Measurements from ENCODE around the gene ACAD8. TPM values are rescaled to one million over a fixed set of nuclear protein-coding genes. Genes with fewer than 3 reads are reported as not detected.
"Not testable (repeated sequence)": the region's sequence is repeated elsewhere in the genome, so short reads cannot be mapped to it uniquely, and the experiment has no call there.

ACAD8 gene
- total and polyA plus RNA-seq, 5 experiments from 2014 or later: 21.0 to 40.2 (median 24.0) TPM

- peaks cover 0 to 23% (median 0%) of the 10 kb centered on the region in 5 donors for H3K27me3 Mint-ChIP-seq
- H3K9me3 Mint-ChIP-seq: peaks cover 0 to 6% (median 0%) of the 10 kb centered on the region in 9 donors
- no peak for ATAC-seq
- no peak overlapping the region for H3K27ac Mint-ChIP-seq
- no peaks in the 10 kb centered on the region for H3K36me3 Mint-ChIP-seq
- POLR2A ChIA-PET: no interaction called here
- no peak for DNase-seq
- H3K4me3 Mint-ChIP-seq: no peak overlapping the region
- no peaks in the 10 kb centered on the region for H3K4me1 Mint-ChIP-seq
These were observed 30.3 kb downstream of the ACAD8 start for GRCh38 chr11:134283461-134284230.

GRCh38 chr11:134284349-134284748 lies 31.0 kb downstream of the ACAD8 start:
- H3K27me3 Mint-ChIP-seq: peaks cover 0 to 19% (median 0%) of the 10 kb centered on the region in 5 donors
- DNase-seq, H3K36me3 Mint-ChIP-seq, H3K4me3 Mint-ChIP-seq, POLR2A ChIA-PET, ATAC-seq, H3K9me3 Mint-ChIP-seq, H3K4me1 Mint-ChIP-seq, H3K27ac Mint-ChIP-seq: not testable (repeated sequence)

DNA sequence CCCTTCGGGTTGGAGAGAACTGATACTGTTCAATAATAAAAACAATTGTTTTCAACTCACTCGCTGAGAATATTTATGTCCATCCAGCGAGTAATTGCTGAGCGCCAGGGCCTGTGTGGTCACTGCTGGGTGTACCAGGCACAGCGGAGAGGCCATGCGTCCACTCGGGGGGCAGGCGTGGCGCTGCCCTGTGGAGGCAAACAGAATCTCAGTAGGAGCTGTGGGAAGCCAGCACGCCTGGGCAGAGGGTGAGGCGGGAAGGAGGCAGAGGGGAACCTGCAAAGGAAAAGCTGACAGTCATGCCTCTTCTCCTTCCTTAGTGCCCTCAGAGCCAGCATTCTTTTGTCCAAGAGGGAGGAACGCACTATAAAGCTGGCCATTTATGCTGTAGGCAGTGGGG lies 34.2 kb downstream of the ACAD8 start:
- no peak for DNase-seq
- peaks cover 0 to 3% (median 0%) of the 10 kb centered on the region in 4 donors for H3K4me1 Mint-ChIP-seq
- no peaks in the 10 kb centered on the region for H3K36me3 Mint-ChIP-seq
- no peaks in the 10 kb centered on the region for H3K9me3 Mint-ChIP-seq
- H3K27ac Mint-ChIP-seq: no peak overlapping the region
- no peak for ATAC-seq
- peaks cover 0 to 8% (median 0%) of the 10 kb centered on the region in 5 donors for H3K27me3 Mint-ChIP-seq
- POLR2A ChIA-PET: no interaction called here
- H3K4me3 Mint-ChIP-seq: no peak overlapping the region

GRCh38 chr11:134288486-134288885 lies 35.1 kb downstream of the ACAD8 start:
- H3K4me1 Mint-ChIP-seq: peaks cover 0 to 3% (median 0%) of the 10 kb centered on the region in 4 donors
- POLR2A ChIA-PET: no interaction called here
- no peaks in the 10 kb centered on the region for H3K36me3 Mint-ChIP-seq

GRCh38 chr11:134289167-134289566 lies 35.8 kb downstream of the ACAD8 start:
- Mint-ChIP-seq H3K36me3 (no peaks in the 10 kb centered on the region), H3K9me3 (no peaks in the 10 kb centered on the region), H3K4me1 (peaks cover 0 to 3% (median 0%) of the 10 kb centered on the region in 4 donors), H3K27me3 (peaks cover 0 to 8% (median 0%) of the 10 kb centered on the region in 5 donors), H3K4me3 (no peak overlapping the region), H3K27ac (no peak overlapping the region)
- POLR2A ChIA-PET: no interaction called here
- DNase-seq (no peak), ATAC-seq (no peak)

More at GRCh38 chr11:134288486-134288885, 35.1 kb downstream of the ACAD8 start:
- Mint-ChIP-seq H3K9me3 (no peaks in the 10 kb centered on the region), H3K4me3 (no peak overlapping the region), H3K27ac (no peak overlapping the region), H3K27me3 (peaks cover 0 to 8% (median 0%) of the 10 kb centered on the region in 5 donors)
- ATAC-seq (no peak), DNase-seq (no peak)

DNA sequence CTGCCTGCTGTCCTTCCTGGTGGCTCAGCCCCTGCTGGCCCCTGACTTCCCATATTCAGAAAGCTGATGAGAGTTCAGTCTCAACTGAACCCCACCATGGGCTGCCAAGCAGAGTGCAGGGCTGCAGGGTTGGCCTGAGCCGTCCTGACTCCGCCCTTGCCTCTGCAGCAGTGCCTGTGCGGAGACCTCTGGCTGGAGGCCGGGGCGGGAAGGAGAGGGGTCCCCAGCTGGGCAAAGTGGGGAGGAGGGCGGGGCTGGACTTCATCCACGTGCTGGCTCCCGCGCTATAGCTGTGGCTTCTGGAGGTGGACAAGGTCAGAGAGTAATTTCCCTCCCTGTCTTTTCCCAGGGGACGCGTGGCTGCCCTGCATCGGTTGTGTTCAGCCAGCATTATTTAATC lies 36.4 kb downstream of the ACAD8 start:
- H3K9me3 Mint-ChIP-seq: no peaks in the 10 kb centered on the region
- POLR2A ChIA-PET: no interaction called here
- no peaks in the 10 kb centered on the region for H3K36me3 Mint-ChIP-seq
- H3K4me1 Mint-ChIP-seq: peaks cover 0 to 3% (median 0%) of the 10 kb centered on the region in 4 donors
- DNase-seq (no peak), ATAC-seq (no peak)
- peaks cover 0 to 8% (median 0%) of the 10 kb centered on the region in 5 donors for H3K27me3 Mint-ChIP-seq
- H3K4me3 Mint-ChIP-seq: no peak overlapping the region
- no peak overlapping the region for H3K27ac Mint-ChIP-seq

- H3K36me3 Mint-ChIP-seq: no peaks in the 10 kb centered on the region
- no peaks in the 10 kb centered on the region for H3K9me3 Mint-ChIP-seq
- no peak overlapping the region for H3K4me3 Mint-ChIP-seq
- POLR2A ChIA-PET: no interaction called here
- DNase-seq (no peak), ATAC-seq (no peak)
- no peak overlapping the region for H3K27ac Mint-ChIP-seq
- peaks cover 0 to 3% (median 0%) of the 10 kb centered on the region in 4 donors for H3K4me1 Mint-ChIP-seq
- H3K27me3 Mint-ChIP-seq: peaks cover 0 to 8% (median 0%) of the 10 kb centered on the region in 5 donors
These were observed 37.3 kb downstream of the ACAD8 start for GRCh38 chr11:134290646-134291045.

DNA sequence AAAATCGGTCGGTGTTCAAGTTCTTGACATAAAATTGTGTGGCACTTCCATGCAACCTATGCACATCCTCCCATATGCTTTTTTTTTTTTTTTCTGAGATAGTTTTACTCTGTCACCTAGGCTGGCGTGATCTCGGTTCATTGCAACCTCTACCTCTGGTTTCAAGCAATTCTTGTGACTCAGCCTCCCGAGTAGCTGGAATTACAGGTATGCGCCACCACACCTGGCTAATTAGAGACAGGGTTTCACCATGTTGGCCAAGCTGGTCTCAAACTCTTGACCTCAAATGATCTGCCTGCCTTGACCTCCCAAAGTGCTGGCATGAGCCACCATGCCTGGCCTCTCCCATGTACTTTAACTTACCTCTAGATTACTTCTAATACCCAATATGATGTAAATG lies 37.8 kb downstream of the ACAD8 start:
- Mint-ChIP-seq H3K36me3 (no peaks in the 10 kb centered on the region), H3K9me3 (no peaks in the 10 kb centered on the region), H3K4me1 (peaks cover 0 to 3% (median 0%) of the 10 kb centered on the region in 4 donors), H3K27ac (peak overlapping the region in 1 of 10 donors; percentile 35), H3K27me3 (peaks cover 0 to 8% (median 0%) of the 10 kb centered on the region in 5 donors), H3K4me3 (no peak overlapping the region)
- DNase-seq: no peak
- POLR2A ChIA-PET: no interaction called here
- ATAC-seq: no peak

GRCh38 chr11:134292661-134293060 lies 39.3 kb downstream of the ACAD8 start:
- H3K4me3 Mint-ChIP-seq: no peak overlapping the region
- POLR2A ChIA-PET: no interaction called here
- DNase-seq (no peak), ATAC-seq (no peak)
- no peaks in the 10 kb centered on the region for H3K9me3 Mint-ChIP-seq
- H3K4me1 Mint-ChIP-seq: peaks cover 0 to 3% (median 0%) of the 10 kb centered on the region in 4 donors
- no peaks in the 10 kb centered on the region for H3K36me3 Mint-ChIP-seq
- no peak overlapping the region for H3K27ac Mint-ChIP-seq
- H3K27me3 Mint-ChIP-seq: peaks cover 0 to 8% (median 0%) of the 10 kb centered on the region in 5 donors

DNA sequence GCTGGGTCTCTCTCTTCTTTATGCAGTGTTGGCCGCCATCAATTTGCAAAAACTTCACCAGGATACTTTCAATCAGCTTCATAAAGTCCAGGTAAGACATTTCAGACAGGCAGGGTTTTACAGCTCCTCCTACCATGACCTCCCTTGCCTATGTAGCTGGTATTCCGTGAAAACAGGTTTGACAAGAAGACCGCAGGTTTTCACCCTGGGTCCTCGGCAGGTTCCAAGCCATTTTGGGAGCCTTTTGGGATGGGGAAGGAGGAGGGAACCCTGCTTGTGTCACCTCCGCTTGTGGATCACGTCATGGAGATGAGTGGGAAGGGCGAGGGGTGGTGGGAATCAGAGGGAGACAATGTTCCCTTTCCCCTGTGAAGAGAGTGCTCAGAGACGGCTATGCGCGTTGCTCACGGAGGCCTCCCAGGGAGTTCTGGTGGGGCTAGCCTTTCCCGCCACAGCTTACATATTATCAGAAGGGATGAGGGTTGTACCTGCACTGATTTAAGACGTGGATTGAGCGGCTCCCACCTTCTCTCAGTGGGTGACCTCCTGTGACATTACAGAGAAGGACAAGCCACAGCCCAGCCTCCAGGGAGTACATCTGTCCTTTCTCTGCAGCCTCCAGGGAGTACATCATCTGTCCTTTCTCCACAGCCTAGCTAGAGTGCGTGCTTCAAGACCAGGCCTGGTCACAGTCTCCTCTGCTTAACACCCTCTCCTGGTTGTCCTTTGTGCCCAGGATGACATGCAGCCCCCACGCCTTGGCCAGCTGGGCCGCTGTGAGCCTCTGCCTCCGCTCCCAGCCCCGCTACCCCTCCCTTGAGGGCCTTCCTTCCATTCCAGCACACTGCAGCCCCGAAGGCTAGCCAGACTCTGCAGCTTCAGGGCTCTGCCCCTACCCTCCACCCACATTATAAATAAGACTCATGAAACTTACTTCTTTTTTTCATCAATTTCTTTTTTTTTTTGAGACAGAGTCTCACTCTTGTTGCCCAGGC lies 40.0 kb downstream of the ACAD8 start:
- POLR2A ChIA-PET: no interaction called here
- no peaks in the 10 kb centered on the region for H3K36me3 Mint-ChIP-seq
- no peak overlapping the region for H3K4me3 Mint-ChIP-seq
- peaks cover 0 to 4% (median 0%) of the 10 kb centered on the region in 5 donors for H3K27me3 Mint-ChIP-seq
- DNase-seq: no peak
- H3K27ac Mint-ChIP-seq: no peak overlapping the region
- ATAC-seq: no peak
- H3K4me1 Mint-ChIP-seq: peaks cover 0 to 3% (median 0%) of the 10 kb centered on the region in 4 donors
- H3K9me3 Mint-ChIP-seq: no peaks in the 10 kb centered on the region

DNA sequence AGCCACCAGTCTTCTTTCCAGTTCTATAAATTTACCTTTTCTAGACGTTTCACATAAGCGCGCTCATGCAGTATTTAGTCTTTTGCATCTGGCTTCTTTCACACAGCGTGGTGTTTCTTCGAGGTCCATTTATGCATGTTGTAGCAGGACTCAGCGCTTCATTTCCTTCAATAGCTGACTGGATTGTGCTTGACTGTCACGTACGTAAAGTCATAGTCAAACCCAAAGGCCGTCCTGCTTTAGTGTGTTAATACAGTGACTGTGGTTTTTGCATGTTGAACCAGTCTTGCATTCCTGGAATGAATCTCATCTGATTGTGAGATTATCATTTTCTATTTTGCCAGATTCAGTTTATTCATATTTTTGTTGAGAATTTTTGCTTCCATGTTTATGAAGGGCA lies 41.3 kb downstream of the ACAD8 start:
- ATAC-seq (no peak), DNase-seq (no peak)
- Mint-ChIP-seq H3K4me3 (no peak overlapping the region), H3K9me3 (peaks cover 0 to 2% (median 0%) of the 10 kb centered on the region in 9 donors), H3K27ac (peak overlapping the region in 1 of 10 donors; percentile 23), H3K36me3 (peaks cover 0 to 3% (median 0%) of the 10 kb centered on the region in 3 donors), H3K4me1 (peaks cover 0 to 3% (median 0%) of the 10 kb centered on the region in 4 donors), H3K27me3 (peaks cover 0 to 4% (median 0%) of the 10 kb centered on the region in 5 donors)
- POLR2A ChIA-PET: no interaction called here

GRCh38 chr11:134312223-134312622 lies 58.9 kb downstream of the ACAD8 start:
- peaks cover 0 to 2% (median 0%) of the 10 kb centered on the region in 4 donors for H3K4me1 Mint-ChIP-seq
- H3K36me3 Mint-ChIP-seq: peaks cover 0 to 8% (median 7%) of the 10 kb centered on the region in 3 donors
- POLR2A ChIA-PET: no interaction called here
- H3K27me3 Mint-ChIP-seq: peaks cover 0 to 6% (median 0%) of the 10 kb centered on the region in 5 donors
- ATAC-seq (no peak), DNase-seq (no peak)
- H3K4me3 Mint-ChIP-seq: no peak overlapping the region
- H3K27ac Mint-ChIP-seq: no peak overlapping the region
- peaks cover 0 to 15% (median 7%) of the 10 kb centered on the region in 9 donors for H3K9me3 Mint-ChIP-seq

Measured in naive thymus-derived CD8-positive, alpha-beta T cell (primary cell).